Endometrium (tissue), 2 donors: ENCODE results near the gene ATP5PO.

ENCODE experiments used
- FAIRE-seq: peaks from 2 replicates; lab custom pipeline; 2012; peaks lifted over from hg19 to GRCh38; lab: Jason Lieb, UNC
- donor health status: control.
- donor health status: control.

ATP5PO gene, protein sequence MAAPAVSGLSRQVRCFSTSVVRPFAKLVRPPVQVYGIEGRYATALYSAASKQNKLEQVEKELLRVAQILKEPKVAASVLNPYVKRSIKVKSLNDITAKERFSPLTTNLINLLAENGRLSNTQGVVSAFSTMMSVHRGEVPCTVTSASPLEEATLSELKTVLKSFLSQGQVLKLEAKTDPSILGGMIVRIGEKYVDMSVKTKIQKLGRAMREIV

GRCh38 chr21:33915368-33916199, at the start of gene ATP5PO:
Gene ATP5PO, minus strand, starts transcription at chr21:33915804. Its CDS starts 41 bp downstream, at chr21:33915763.
- FAIRE-seq, result peak; percentile 90

DNA sequence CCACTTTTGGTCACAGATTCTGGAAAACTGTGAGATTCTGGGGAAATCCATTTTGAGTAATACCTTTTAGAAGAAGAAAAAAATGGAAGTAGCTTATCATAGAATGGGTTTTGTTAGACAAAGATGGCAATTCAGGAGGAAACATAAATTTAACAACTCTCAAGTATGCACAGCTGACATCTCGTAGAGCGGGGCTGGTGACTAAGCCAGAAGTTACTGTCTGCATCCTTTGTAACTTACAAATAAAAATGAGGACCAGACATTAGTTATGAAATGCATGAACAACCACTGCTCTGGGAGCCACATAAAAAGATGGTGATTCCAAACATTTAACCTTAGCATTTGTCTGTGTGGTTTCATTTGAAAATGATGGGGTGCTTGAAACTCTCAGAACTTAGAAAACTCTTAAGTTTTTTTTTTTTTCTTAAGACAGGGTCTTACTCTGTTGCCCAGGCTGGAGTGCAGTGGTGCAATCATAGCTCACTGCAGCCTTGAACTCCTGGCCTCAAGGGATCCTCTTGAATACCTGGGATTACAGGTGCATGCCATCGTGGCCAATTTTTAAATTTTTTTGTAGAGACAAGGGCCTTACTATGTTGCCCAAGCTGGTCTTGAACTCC, 49.2 kb upstream of the ATP5PO start:
- no peak for FAIRE-seq

GRCh38 chr21:33963848-33964555, 48.4 kb upstream of the ATP5PO start:
- no peak for FAIRE-seq

- no peak for FAIRE-seq
Observed at GRCh38 chr21:33962290-33962689, 46.7 kb upstream of the ATP5PO start.

DNA sequence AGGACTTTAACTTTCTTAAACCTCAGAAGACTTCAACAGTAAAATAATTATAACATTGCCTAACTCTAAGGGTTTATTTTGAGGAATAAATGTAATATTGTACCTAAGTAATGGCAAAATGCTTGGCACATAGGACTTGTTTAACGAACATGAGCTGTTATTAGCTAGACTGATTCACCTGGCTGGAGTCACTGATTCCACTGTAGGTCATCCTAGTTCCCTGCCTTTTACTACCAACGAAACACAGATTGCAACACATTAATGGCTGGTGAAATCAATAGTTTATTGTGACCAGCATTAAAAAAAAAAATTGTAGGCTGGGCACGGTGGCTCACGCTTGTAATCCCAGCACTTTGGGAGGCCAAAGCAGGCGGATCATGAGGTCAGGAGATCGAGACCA, 45.5 kb upstream of the ATP5PO start:
- FAIRE-seq, result no peak

DNA sequence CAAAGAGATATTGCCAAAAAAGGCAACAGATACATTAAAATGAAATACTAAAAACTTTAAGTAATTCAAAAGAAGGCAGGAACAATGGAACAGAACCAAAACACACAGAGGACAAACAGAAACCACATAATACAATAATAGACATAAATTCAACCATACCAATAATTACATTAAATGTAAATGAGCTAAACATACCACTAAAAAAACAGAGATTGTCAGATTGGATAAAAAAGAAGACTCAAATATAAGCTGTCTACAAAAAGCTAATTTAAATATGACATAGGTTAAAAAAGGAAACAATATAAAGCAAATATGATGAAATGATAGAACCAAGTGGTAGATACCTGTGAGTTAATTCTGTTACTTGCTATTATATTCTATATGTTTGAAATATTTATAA, 44.1 kb upstream of the ATP5PO start:
- FAIRE-seq, result no peak

GRCh38 chr21:33954395-33954794, 38.8 kb upstream of the ATP5PO start:
- no peak for FAIRE-seq

DNA sequence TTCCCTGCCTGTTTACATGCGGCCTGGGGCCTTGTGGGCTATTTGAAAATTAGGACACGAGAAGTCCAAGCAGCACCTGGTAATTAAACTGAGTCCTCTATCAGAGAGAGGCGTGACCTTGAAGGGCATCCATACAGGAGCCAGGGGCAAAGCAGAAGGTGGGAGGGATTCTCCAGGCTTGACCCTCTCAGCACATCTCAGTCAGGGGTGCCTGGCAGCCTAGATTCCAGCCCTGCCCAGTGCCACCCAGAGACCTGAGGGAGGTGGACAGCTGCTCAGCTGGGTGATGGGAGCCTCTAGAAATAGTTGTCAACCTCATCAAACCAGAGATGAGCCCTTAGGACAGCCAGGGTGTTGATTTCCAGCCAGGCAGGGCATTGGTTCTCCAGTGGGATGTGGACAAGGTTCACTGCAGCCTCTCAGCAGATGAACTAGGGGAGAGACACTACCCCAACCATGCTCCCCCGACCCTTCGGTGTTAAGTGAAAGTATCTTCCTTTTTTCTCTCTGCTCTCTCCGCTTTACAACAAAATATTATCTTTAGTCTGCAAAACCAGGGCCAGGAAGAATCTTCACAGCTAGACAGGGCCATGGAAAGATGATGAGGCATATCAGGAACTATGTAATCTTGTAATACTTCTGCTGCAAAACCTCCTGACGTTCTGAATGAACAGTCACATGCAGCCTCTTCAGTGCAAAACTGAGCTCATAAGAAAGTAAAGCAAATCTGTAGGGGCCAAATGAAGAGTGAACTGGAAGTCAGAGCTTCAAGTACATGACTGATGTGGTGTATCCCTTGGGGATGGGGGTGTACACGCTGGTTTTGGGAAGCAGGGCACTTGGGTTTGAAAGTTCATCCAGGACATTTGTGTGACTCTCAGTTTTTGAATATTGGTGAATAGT, 35.9 kb upstream of the ATP5PO start:
- no peak for FAIRE-seq

GRCh38 chr21:33950431-33951079, 35.0 kb upstream of the ATP5PO start:
- FAIRE-seq, result no peak

DNA sequence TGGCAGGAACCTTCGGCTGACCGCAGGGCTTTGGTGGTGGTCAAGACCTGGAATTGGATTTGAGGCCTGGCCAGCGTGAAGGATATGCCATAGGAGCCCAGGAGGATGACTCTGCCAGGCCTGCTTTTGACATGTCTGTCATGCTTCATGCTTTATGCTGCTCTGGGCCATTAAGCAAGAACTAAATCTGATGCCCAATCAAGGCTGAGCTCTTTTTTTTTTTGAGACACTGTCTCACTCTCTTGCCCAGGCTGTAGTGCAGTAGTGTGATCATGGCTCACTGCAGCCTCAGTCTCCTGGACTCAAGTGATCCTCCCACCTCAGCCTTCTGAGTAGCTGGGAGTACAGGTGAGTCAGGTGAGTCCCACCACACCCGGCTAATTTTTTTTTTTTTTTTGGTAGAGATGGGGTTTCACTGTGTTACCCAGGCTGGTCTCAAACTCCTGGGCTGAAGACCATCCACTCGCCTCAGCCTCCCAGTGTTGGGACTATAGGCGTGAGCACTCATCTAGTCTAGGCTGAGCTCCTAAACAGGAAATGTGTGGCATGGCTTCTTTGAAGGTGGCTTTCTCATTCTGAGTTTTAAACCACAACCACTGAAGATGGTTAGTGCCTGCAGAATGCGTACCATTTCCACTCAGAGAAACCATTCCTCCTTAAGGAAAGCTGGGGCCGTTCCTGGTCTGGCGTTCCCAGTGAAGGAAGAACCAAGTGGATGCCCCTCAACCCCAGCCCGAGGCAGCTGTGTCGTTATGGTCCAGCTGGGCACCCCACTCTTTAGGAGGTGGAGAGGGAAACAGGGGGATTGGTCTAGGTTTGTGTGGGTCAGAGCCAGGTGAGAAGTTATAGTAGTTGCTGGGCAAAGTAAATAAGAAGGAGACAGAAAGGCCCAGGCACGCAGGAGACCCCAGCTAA, 34.2 kb upstream of the ATP5PO start:
- no peak for FAIRE-seq

- FAIRE-seq, result no peak
Observed at GRCh38 chr21:33948951-33949444, 33.4 kb upstream of the ATP5PO start.

DNA sequence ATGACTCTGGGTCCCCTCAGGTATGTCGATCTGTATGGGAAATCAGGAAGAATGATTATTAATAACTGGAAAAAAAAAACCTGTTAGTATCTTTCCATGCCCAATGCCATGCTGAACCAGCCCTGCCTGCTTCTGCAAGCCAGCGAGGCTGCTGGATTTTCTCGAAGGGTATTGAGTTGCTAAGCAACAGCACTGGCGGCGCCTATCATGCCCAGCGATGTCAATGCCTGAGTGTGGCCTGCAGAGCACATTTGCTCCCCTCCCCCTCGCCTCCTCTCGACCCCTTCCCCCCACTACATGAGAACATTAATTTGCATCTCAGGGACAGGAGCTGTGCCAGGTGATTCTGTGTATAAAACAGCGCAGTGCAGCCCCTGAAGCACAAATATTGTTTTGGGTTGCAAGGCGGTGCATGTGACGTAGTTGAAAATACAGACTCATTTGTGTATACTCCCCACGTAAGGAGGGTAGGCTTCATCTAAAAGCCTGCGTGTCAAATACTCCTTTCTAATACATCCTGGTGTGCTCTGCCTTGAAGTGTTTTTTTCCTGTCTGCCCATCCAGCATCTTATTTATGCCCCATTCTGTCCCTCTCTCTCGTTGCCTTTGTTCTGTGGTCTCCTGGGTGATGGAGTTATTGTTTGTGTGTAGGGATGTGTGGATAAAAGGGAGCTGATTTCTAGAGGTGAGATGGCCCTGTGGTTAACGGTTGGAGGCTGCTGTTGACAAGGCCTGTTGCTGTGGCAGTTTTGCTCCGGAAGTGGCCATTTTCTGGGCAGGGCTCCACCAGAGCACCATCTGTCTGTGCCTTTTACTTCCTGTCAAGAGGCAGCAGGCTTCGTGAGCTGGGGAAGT, 32.7 kb upstream of the ATP5PO start:
- FAIRE-seq, result no peak

DNA sequence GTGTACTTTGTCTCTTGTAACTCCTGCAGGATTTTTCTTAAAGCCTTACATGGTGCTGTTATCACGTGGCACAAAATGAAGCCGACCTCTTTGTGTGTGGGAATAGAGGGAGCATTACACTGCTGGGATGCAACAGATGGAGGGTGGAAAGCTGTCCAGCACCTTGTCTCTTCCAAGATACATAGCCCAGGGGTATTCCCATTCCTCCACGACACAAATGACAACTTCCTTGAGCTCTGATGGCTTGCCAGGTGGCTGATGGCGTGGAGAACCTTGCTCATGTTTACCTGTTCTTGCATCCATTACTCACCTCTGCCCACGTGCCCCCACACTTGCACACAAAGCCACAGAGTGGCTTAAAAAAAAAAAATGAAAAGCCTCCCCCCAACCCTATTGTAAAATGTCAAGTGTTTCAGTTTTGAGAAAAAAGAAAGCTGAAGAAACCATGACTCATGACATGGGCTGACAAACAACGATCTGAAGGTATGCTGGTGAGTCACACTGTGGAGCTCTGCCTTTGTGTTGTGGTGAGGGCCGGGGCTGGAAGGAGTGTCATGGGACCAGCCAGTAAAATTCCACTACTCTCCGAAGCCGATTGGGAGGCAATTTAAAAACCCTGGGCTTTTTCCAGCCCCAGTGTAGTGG, 32.0 kb upstream of the ATP5PO start:
- peak; percentile 53 for FAIRE-seq

DNA sequence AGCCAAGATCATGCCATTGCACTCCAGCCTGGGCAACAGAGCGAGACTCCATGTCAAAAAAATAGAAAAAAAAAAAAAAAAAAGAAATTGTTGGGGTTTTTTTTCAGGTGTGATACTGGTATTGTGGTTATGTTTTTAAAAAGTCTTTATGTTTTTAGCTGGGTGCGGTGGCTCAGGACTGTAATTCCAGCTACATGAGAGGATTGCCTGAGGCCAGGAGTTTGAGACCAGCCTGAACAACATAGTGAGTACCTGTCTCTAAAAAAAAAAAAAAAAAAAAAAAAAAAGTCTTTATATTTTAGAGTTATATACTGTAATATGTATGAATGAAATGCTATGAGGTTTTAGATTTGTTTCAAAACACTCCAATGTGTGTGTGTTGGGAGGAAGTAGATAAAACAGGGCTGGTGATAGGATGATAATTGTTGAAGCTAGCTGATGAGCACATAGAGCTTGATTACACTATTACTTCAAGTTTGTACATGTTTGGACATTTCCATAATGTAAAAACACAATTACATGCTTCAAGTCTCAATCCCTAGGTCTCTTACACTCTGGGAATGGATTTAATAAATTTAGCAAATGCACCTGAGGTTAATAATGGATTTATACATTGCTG, 30.2 kb upstream of the ATP5PO start:
- FAIRE-seq, result no peak

DNA sequence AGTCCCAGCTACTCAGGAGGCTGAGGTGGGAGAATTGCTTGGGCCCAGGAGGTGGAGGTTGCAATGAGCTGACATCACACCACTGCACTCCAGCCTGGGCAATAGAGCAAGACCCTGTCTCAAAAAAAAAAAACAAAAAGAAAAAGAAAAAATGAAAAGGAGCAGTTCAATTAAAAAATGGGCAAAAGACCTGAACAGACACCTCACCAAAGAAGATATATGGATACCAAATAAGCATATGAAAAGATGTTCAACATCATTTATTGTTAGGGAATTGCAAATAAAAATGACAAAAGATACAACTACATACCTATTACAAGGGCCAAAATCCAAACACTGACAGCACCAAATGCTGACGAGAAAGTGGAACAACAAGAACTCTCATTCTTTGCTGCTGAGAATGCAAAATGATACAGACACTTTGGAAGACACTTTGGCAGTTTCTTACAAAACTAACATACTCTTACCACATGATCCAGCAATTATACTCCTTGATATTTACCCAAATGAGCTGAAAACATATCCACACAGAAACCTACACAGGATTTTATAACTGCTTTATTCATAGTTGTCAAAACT, 28.7 kb upstream of the ATP5PO start:
- FAIRE-seq, result no peak

DNA sequence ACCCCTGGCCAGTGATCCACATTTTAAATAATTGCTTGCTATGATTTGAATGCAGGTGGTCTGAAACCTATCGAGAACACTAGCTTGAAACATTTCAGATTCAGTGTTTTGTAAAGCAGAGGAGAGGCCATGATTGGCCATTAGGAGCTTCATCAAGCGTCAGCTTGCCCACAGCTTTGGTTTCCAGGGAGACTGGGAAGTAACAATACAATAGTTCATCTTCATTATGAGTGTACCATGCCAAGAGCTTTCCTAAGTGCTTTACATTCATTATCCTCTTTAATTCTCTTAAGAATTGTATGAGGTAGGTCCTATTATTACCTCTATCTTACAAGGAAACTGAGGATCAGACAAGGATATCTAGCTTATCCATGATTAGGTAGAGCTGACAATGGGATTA, 27.7 kb upstream of the ATP5PO start:
- no peak for FAIRE-seq

GRCh38 chr21:33942426-33942825, 26.8 kb upstream of the ATP5PO start:
- FAIRE-seq, result no peak

- no peak for FAIRE-seq
Observed at GRCh38 chr21:33940881-33941245, 25.3 kb upstream of the ATP5PO start.
